Measurements from ENCODE around the gene ZNF536. TPM values are rescaled to one million over a fixed set of nuclear protein-coding genes. Genes with fewer than 3 reads are reported as not detected.

The ZNF536 gene
- total RNA-seq, 1 experiment from 2014 or later: 0.05 TPM

GRCh38 chr19:30557212-30557611 is 185.0 kb downstream of the ZNF536 start:
- peaks cover 35% of the 10 kb centered on the region for H3K27me3 ChIP-seq (ENCODE audit: control insufficient read depth, insufficient read depth, low read length)
- ATAC-seq (no peak), DNase-seq (ENCODE audit: low read depth, low spot score) (no peak)
- in situ Hi-C loops (cut with HindIII; ENCODE audit: low pct_unique_long_range_greater_than_20kb, low sequenced_read_pairs) (no loop called here), intact Hi-C loops (cut with micrococcal nuclease; ENCODE audit: unreplicated experiment) (no loop called here)
- ChIA-PET CTCF (no interaction called here), POLR2A (no interaction called here)
- TF ChIP-seq POLR2AphosphoS5 (IDR thresholded peaks at IDR 0.05; ENCODE audit: low read depth, low read length) (no peak), SIN3A (IDR thresholded peaks at IDR 0.05; ENCODE audit: borderline replicate concordance, insufficient read depth, low read depth, low read length) (no peak), TCF7L2 (IDR thresholded peaks at IDR 0.05; ENCODE audit: low read depth, low read length) (no peak)
- H3K27ac ChIP-seq (ENCODE audit: low read length): no peak overlapping the region
- H3K9me3 ChIP-seq (ENCODE audit: control insufficient read depth, insufficient read depth, low read depth, low read length): no peaks in the 10 kb centered on the region
- H3K4me3 ChIP-seq (ENCODE audit: low read depth in 2 of 2, low read length in 2 of 2): no peak overlapping the region
- no peaks in the 10 kb centered on the region for H3K36me3 ChIP-seq (ENCODE audit: control insufficient read depth, insufficient read depth, low read length)
- no peaks in the 10 kb centered on the region for H3K4me1 ChIP-seq (ENCODE audit: control insufficient read depth, insufficient read depth, low read length)
- BruUV-seq (replicated peaks): no TSS peak

- no peaks in the 10 kb centered on the region for H3K36me3 ChIP-seq (ENCODE audit: control insufficient read depth, insufficient read depth, low read length)
- no TSS peak for BruUV-seq (replicated peaks)
- in situ Hi-C loops (cut with HindIII; ENCODE audit: low pct_unique_long_range_greater_than_20kb, low sequenced_read_pairs) (no loop called here), intact Hi-C loops (cut with micrococcal nuclease; ENCODE audit: unreplicated experiment) (no loop called here)
- H3K4me1 ChIP-seq (ENCODE audit: control insufficient read depth, insufficient read depth, low read length): no peaks in the 10 kb centered on the region
- TF ChIP-seq POLR2AphosphoS5 (IDR thresholded peaks at IDR 0.05; ENCODE audit: low read depth, low read length): no peak
- no peak for TF ChIP-seq REST (IDR thresholded peaks at IDR 0.05; ENCODE audit: insufficient read depth in 1 of 2, low read depth in 2 of 2, low read length in 1 of 2)
- no peak for TF ChIP-seq TCF7L2 (IDR thresholded peaks at IDR 0.05; ENCODE audit: low read depth, low read length)
- no peak for TF ChIP-seq SIN3A (IDR thresholded peaks at IDR 0.05; ENCODE audit: borderline replicate concordance, insufficient read depth, low read depth, low read length)
- no peak for TF ChIP-seq CTCF (IDR thresholded peaks at IDR 0.05)
- no peak for ATAC-seq
- ChIA-PET POLR2A (no interaction called here), CTCF (no interaction called here)
- no peaks in the 10 kb centered on the region for H3K9me3 ChIP-seq (ENCODE audit: control insufficient read depth, insufficient read depth, low read depth, low read length)
- H3K27me3 ChIP-seq (ENCODE audit: control insufficient read depth, insufficient read depth, low read length): peaks cover 36% of the 10 kb centered on the region
- no peak overlapping the region for H3K4me3 ChIP-seq (ENCODE audit: low read depth in 2 of 2, low read length in 2 of 2)
- no peak overlapping the region for H3K27ac ChIP-seq (ENCODE audit: low read length)
- no peak for DNase-seq (ENCODE audit: low read depth, low spot score)
Observed at GRCh38 chr19:30557927-30558557, 185.9 kb downstream of the ZNF536 start.

- Histone ChIP-seq H3K9me3 (ENCODE audit: control insufficient read depth, insufficient read depth, low read depth, low read length) (no peaks in the 10 kb centered on the region), H3K36me3 (ENCODE audit: control insufficient read depth, insufficient read depth, low read length) (no peaks in the 10 kb centered on the region), H3K4me3 (ENCODE audit: low read depth in 2 of 2, low read length in 2 of 2) (no peak overlapping the region), H3K27me3 (ENCODE audit: control insufficient read depth, insufficient read depth, low read length) (peaks cover 36% of the 10 kb centered on the region), H3K4me1 (ENCODE audit: control insufficient read depth, insufficient read depth, low read length) (no peaks in the 10 kb centered on the region), H3K27ac (ENCODE audit: low read length) (no peak overlapping the region)
- no TSS peak for BruUV-seq (replicated peaks)
- ChIA-PET CTCF (no interaction called here), POLR2A (no interaction called here)
- ATAC-seq (no peak), DNase-seq (ENCODE audit: low read depth, low spot score) (no peak)
- intact Hi-C loops (cut with micrococcal nuclease; ENCODE audit: unreplicated experiment) (no loop called here), in situ Hi-C loops (cut with HindIII; ENCODE audit: low pct_unique_long_range_greater_than_20kb, low sequenced_read_pairs) (no loop called here)
- TF ChIP-seq SIN3A (IDR thresholded peaks at IDR 0.05; ENCODE audit: borderline replicate concordance, insufficient read depth, low read depth, low read length) (no peak), REST (IDR thresholded peaks at IDR 0.05; ENCODE audit: insufficient read depth in 1 of 2, low read depth in 2 of 2, low read length in 1 of 2) (no peak), TCF7L2 (IDR thresholded peaks at IDR 0.05; ENCODE audit: low read depth, low read length) (no peak), POLR2AphosphoS5 (IDR thresholded peaks at IDR 0.05; ENCODE audit: low read depth, low read length) (no peak), CTCF (IDR thresholded peaks at IDR 0.05) (no peak)
Observed at GRCh38 chr19:30558793-30559192, 186.6 kb downstream of the ZNF536 start.
